IMR-90 (cell line): ENCODE results near the gene WBP1L. TPM values are rescaled to one million over a fixed set of nuclear protein-coding genes. Genes with fewer than 3 reads are reported as not detected.

Experiments used
- ATAC-seq: fragments of 200-7000 bp; cut with Tn5 transposase; 2 replicates; pipeline ENCODE4 v1.9.1; 2020; ENCODE audit warnings: low read depth, mild to moderate bottlenecking, moderate library complexity
- BruUV-seq: library from RNA; stranded (reverse); fragments of 400-500 nt; replicated peaks from 2 replicates; lab custom pipeline; 2021; lab: Mats Ljungman, UMichigan
- CTCF ChIA-PET: fragments of 300-600 bp; formaldehyde crosslinking; extraction: SDS; loops from one replicate; lab custom pipeline; 2021; ENCODE audit warnings: antibody characterized with exemption; lab: Yijun Ruan, JAX
- POLR2A ChIA-PET: fragments of 300-600 bp; sonication (Branson Sonifier 250); formaldehyde crosslinking; loops from one replicate; lab custom pipeline; 2022; ENCODE audit warnings: antibody characterized with exemption; ENCODE audit not compliant: unreplicated experiment; lab: Charles Lee
- DNase-seq: peaks from one replicate; pipeline ENCODE4 v3.0.0; 2013
- H2AFZ ChIP-seq: replicated peaks from 2 replicates; pipeline ENCODE3; 2013; ENCODE audit warnings: low read length, mild to moderate bottlenecking; ENCODE audit not compliant: poor library complexity
- H2AK5ac ChIP-seq: 2 replicates; pipeline ENCODE4 v1.6.1; 2013; ENCODE audit warnings: low read depth, low read length, inconsistent platforms
- H2AK9ac ChIP-seq: replicated peaks from 2 replicates; pipeline ENCODE3; 2013; ENCODE audit warnings: mild to moderate bottlenecking, low read depth, low read length, moderate library complexity; ENCODE audit not compliant: poor library complexity
- H2BK120ac ChIP-seq: 2 replicates; pipeline ENCODE4 v1.6.1; 2013; ENCODE audit warnings: low read depth, low read length, inconsistent platforms
- H2BK15ac ChIP-seq: 3 replicates; pipeline ENCODE4 v1.6.1; 2013; ENCODE audit warnings: low read depth, low read length, inconsistent platforms
- H2BK20ac ChIP-seq: 2 replicates; pipeline ENCODE4 v1.6.1; 2013; ENCODE audit warnings: low read depth, mild to moderate bottlenecking, inconsistent platforms, low read length, moderate library complexity
- H2BK5ac ChIP-seq: 2 replicates; pipeline ENCODE4 v1.6.1; 2013; ENCODE audit warnings: mild to moderate bottlenecking, low read depth, low read length, inconsistent platforms; ENCODE audit not compliant: poor library complexity, severe bottlenecking
- H3K14ac ChIP-seq: replicated peaks from 2 replicates; pipeline ENCODE4 v1.6.1; 2013; ENCODE audit warnings: low read depth, low read length, inconsistent platforms
- H3K18ac ChIP-seq: 2 replicates; pipeline ENCODE4 v1.6.1; 2013; ENCODE audit warnings: low read depth, low read length, control low read depth
- H3K23ac ChIP-seq: 2 replicates; pipeline ENCODE4 v1.6.1; 2013; ENCODE audit warnings: low read depth, low read length, inconsistent platforms
- H3K27ac ChIP-seq: 2 replicates; pipeline ENCODE4 v1.5.1; 2013; ENCODE audit warnings: mild to moderate bottlenecking, control low read depth, low read length; ENCODE audit not compliant: insufficient read depth
- H3K27me3 ChIP-seq: 2 replicates; pipeline ENCODE4 v1.6.1; 2013; ENCODE audit warnings: low read length; ENCODE audit not compliant: control insufficient read depth, insufficient read depth
- H3K36me3 ChIP-seq: 2 replicates; pipeline ENCODE4 v1.6.1; 2013; ENCODE audit warnings: low read length, mixed read lengths; ENCODE audit not compliant: control insufficient read depth, insufficient read depth
- H3K4ac ChIP-seq: 2 replicates; pipeline ENCODE4 v1.6.1; 2013; ENCODE audit warnings: low read depth, low read length, inconsistent platforms
- H3K4me1 ChIP-seq: 2 replicates; pipeline ENCODE4 v1.6.1; 2013; ENCODE audit warnings: low read length, mixed read lengths; ENCODE audit not compliant: control insufficient read depth, insufficient read depth
- H3K4me2 ChIP-seq: 2 replicates; pipeline ENCODE4 v1.6.1; 2013; ENCODE audit warnings: low read depth, mild to moderate bottlenecking, control low read depth, low read length, moderate library complexity
- H3K4me3 ChIP-seq: 2 replicates; pipeline ENCODE4 v1.5.1; 2013; ENCODE audit warnings: low read depth, mild to moderate bottlenecking, control low read depth, low read length, moderate library complexity; ENCODE audit not compliant: insufficient read depth
- H3K56ac ChIP-seq: 2 replicates; pipeline ENCODE4 v1.6.1; 2013; ENCODE audit warnings: low read length, inconsistent platforms; ENCODE audit not compliant: insufficient read depth; ENCODE audit errors: extremely low read depth
- H3K79me1 ChIP-seq, 2 experiments: 2 replicates each; pipeline ENCODE4 v1.6.1; 2013; ENCODE audit warnings: low read length in 2 of 2, inconsistent platforms in 1 of 2, low read depth in 1 of 2
- H3K9ac ChIP-seq: 2 replicates; pipeline ENCODE4 v1.6.1; 2013; ENCODE audit warnings: low read depth, low read length, control low read depth
- H3K9me1 ChIP-seq: 2 replicates; pipeline ENCODE4 v1.6.1; 2013; ENCODE audit warnings: low read length, inconsistent platforms; ENCODE audit not compliant: insufficient read depth
- H3K9me3 ChIP-seq: 2 replicates; pipeline ENCODE4 v1.6.1; 2013; ENCODE audit warnings: low read length; ENCODE audit not compliant: control insufficient read depth, insufficient read depth
- H4K20me1 ChIP-seq: 2 replicates; pipeline ENCODE4 v1.6.1; 2013; ENCODE audit warnings: low read length, inconsistent platforms; ENCODE audit not compliant: insufficient read depth
- H4K5ac ChIP-seq: 2 replicates; pipeline ENCODE4 v1.6.1; 2013; ENCODE audit warnings: mild to moderate bottlenecking, low read depth, low read length, control low read depth
- H4K8ac ChIP-seq, 2 experiments: 2 replicates each; pipeline ENCODE4 v1.6.1; 2013; ENCODE audit warnings: low read depth in 2 of 2, low read length in 2 of 2, control low read depth in 1 of 2, inconsistent platforms in 1 of 2
- H4K91ac ChIP-seq: 2 replicates; pipeline ENCODE4 v1.6.1; 2013; ENCODE audit warnings: low read depth, low read length, inconsistent platforms; ENCODE audit not compliant: insufficient read depth
- CHD1 ChIP-seq: IDR thresholded peaks from 2 replicates; pipeline ENCODE4 v1.6.1; 2012; ENCODE audit warnings: low read depth, low read length, improper control_type of control experiment
- MAFK ChIP-seq: IDR thresholded peaks from 2 replicates; pipeline ENCODE4 v1.6.1; 2012; ENCODE audit warnings: low read depth, low read length, improper control_type of control experiment
- RCOR1 ChIP-seq: IDR thresholded peaks from 2 replicates; pipeline ENCODE4 v1.6.1; 2012; ENCODE audit warnings: mild to moderate bottlenecking, low read length, improper control_type of control experiment; ENCODE audit not compliant: insufficient replicate concordance
- WGBS, 2 experiments: methylation state at CpG; one replicate each; pipeline versions ENCODE4 v1.1.5 to v1.1.7; 2013; ENCODE audit warnings: missing lambda C conversion rate in 2 of 2; ENCODE audit not compliant: insufficient read length in 1 of 2; ENCODE audit errors: extremely low coverage in 2 of 2; 5-methylcytosine and 5-hydroxymethylcytosine counted together
- dilution Hi-C: fragments of 300-500 bp; cut with HindIII; formaldehyde crosslinking; loops from one replicate; pipeline ENCODE4 v1.14.3; 2018; ENCODE audit warnings: low sequenced_read_pairs; ENCODE audit not compliant: unreplicated experiment
- in situ Hi-C: fragments of 300-500 bp; cut with MboI; formaldehyde crosslinking; loops from 3 replicates; pipeline ENCODE4 v1.14.3; 2019; ENCODE audit warnings: low sequenced_read_pairs, inconsistent platforms, mixed read lengths
- intact Hi-C: fragments of 100-400 bp; cut with micrococcal nuclease; formaldehyde crosslinking; loops from 2 replicates; pipeline ENCODE4 v1.10.0; 2022
- polyA plus RNA-seq, 3 experiments: library from polyadenylated mRNA; depleted of rRNA; stranded (reverse); fragments of >200 nt; gene quantifications; 2 replicates each; pipeline ENCODE4 v1.2.3, GENCODE V29; 2012; ENCODE audit warnings: low replicate concordance in 1 of 3
- total RNA-seq: library from RNA; depleted of rRNA; stranded (reverse); fragments of >200 nt; gene quantifications from 2 replicates; pipeline ENCODE4 v1.2.3, GENCODE V29; 2012

WBP1L gene
- total and polyA plus RNA-seq, 2 of the 4 experiments (the other 2 are of a cell fraction) = 20.7 to 31.0 TPM

DNA sequence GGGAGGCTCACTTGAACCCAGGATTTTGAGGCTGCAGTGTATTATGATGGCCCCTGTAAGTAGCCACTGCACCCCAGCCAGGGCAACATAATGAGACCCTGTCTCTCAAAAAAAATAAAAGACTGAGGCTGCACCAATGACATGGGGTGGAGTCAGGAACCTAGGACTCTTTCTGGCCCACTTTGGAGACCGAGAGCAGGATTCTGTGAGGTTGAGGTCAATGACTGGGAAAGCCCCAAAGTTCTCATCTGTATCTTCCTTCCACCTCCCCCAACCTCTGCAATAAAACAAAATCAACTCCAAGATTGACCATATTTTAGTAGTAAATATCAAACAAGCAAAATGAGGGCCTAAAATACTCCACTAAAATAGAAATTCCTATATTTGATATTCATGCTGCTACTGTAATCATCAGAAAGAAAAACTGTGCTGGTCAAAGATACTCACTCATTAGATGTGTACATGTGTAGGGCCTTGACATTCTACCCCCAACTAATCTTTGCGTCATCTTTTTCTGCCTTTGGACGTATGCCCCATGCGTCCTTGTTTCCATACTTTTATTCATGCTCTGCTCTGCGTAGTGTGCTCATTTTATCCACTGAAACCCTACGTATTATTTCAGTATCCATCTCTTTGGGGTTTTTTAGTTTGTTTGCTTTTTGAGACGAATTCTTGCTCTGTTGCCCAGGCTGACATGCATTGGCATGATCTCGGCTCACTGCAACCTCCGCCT lies 23.8 kb downstream of the WBP1L start:
- Histone ChIP-seq H3K9ac (no peak overlapping the region), H4K8ac (no peak overlapping the region), H3K23ac (no peak overlapping the region), H3K79me1 (peaks cover 45 to 67% of the 10 kb centered on the region in 2 experiments), H3K27me3 (no peaks in the 10 kb centered on the region), H4K20me1 (peaks cover 68% of the 10 kb centered on the region), H2AFZ (no peak overlapping the region), H3K27ac (no peak overlapping the region), H3K18ac (no peak overlapping the region), H3K9me1 (peaks cover 26% of the 10 kb centered on the region), H4K5ac (no peak overlapping the region), H3K4me2 (no peak overlapping the region), H2AK9ac (no peak overlapping the region), H4K91ac (no peak overlapping the region), H2BK5ac (no peak overlapping the region), H2BK20ac (no peak overlapping the region), H2AK5ac (no peak overlapping the region), H3K9me3 (no peaks in the 10 kb centered on the region), H3K4ac (no peak overlapping the region), H2BK15ac (no peak overlapping the region), H3K4me1 (peaks cover 15% of the 10 kb centered on the region; the same call in 1 of the 2 replicates), H3K4me3 (no peak overlapping the region), H3K14ac (no peak overlapping the region), H2BK120ac (no peak overlapping the region), H3K36me3 (peaks cover 5% of the 10 kb centered on the region), H3K56ac (no peak overlapping the region)
- in situ Hi-C loops (no loop called here), intact Hi-C loops (no loop called here), dilution Hi-C loops (no loop called here)
- DNase-seq (no peak), ATAC-seq (no peak)
- POLR2A ChIA-PET = no interaction called here
- WGBS, 2 experiments = 100% methylated on average over 2 of the region's 9 CpGs; no CpG with 5 or more reads in 1 of the 2 experiments
- no TSS peak for BruUV-seq
- CTCF ChIA-PET = interaction anchor here (1.0 kb wide), 1 partner anchor 16 kb away, joined by 3 read pairs; no protein-coding TSS in a partner anchor
- no peak for TF ChIP-seq CHD1
- no peak for TF ChIP-seq RCOR1
- TF ChIP-seq MAFK = no peak
